NCI-H2196 treated with DMSO at 0.1 percent for 48 hours (cell line): ENCODE measurements around the gene ID3.

Experiments used
- DNase-seq: peaks from one replicate; lab custom pipeline; 2025; ENCODE audit not compliant: unreplicated experiment; lab: John Stamatoyannopoulos, UW

The ID3 gene, protein sequence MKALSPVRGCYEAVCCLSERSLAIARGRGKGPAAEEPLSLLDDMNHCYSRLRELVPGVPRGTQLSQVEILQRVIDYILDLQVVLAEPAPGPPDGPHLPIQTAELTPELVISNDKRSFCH

GRCh38 chr1:23559136-23559984 is at the start of gene ID3:
TSS of gene ID3 (minus strand) at chr1:23559501. CDS start at chr1:23559426, 75 bp downstream.
- peak; percentile 88 for DNase-seq

GRCh38 chr1:23607944-23608343 is 48.6 kb upstream of the ID3 start:
- DNase-seq, result no peak

GRCh38 chr1:23601968-23602876 is 42.9 kb upstream of the ID3 start:
- DNase-seq, result no peak

GRCh38 chr1:23601135-23601967 is 42.0 kb upstream of the ID3 start:
- no peak for DNase-seq

GRCh38 chr1:23600283-23600682 is 41.0 kb upstream of the ID3 start:
- no peak for DNase-seq

DNA sequence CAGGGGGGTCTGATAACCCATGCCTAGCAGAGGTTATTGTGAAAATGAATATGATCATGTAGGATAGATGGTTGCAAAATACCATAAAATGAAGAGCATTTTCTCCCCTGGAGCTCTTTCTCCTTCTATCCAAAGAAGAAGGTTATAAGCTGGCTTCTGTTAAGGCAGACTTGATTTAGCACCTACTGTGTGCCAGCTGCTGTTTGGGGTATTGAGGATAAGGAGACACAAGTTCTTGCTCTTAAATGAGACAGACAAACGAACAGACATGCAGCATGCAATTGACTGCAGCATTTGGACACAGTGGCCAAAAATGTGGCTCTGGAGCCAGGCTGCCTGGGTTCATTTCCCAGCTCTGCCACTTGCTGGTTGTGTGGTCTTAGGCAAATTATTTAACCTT is 39.8 kb upstream of the ID3 start:
- DNase-seq, result no peak

DNA sequence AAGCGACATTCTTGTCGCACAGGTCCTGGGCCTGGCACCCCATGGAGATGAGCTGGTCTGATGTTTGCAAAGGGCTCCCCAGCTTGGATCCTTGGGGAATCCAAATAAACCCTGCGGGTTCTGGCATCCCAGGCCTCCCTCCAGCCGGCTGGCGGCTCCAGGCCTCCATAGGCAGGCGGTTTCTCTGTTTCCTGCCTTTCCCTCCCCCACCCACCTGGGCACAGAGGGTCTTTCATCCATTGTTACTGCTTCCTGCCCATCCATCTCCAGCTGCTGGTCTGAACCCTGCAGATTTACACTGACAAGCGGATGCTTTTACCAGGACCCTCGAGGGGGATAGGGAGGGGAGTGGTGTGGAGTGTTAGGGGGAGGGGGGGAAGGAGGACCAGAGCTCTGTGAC is 39.1 kb upstream of the ID3 start:
- DNase-seq, result no peak

DNA sequence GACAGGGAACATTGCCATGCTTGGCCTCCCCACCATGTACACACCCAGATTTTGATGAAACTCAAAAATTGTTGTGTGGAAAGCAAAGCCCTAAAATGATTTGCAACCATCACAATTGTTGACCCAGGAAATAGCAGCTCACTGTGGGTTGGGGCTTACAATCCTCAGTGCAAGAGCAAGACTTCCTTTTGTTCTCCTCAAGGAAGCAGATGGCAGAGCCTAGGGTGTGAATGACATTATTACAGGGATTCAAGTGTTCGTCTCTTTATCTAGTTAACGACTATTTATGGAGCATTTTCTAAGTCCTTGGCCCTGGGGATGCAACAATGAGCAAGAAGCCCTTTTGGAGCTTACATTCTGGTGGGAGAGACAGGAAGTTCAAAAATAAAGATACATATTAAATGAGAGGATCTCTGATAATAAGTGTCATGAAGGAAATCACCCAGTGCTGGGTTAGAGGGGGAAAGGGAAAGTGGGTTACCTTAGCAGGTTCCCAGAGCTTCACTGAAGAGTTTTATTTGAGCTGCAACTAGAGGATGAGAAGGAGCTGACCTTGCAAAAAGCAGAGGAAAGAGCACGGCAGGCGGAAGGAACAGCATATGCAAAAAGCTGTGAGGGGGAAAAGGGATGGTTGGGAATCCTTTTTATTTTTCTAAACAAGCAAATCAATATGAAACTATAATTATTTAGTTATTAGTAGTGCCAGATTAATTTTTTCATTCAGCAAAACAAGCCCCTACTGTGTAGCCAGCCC is 38.5 kb upstream of the ID3 start:
- no peak for DNase-seq

- DNase-seq, result no peak
Measured at GRCh38 chr1:23596382-23597358, 37.4 kb upstream of the ID3 start.

- DNase-seq, result no peak
Measured at GRCh38 chr1:23594927-23595353, 35.6 kb upstream of the ID3 start.

DNA sequence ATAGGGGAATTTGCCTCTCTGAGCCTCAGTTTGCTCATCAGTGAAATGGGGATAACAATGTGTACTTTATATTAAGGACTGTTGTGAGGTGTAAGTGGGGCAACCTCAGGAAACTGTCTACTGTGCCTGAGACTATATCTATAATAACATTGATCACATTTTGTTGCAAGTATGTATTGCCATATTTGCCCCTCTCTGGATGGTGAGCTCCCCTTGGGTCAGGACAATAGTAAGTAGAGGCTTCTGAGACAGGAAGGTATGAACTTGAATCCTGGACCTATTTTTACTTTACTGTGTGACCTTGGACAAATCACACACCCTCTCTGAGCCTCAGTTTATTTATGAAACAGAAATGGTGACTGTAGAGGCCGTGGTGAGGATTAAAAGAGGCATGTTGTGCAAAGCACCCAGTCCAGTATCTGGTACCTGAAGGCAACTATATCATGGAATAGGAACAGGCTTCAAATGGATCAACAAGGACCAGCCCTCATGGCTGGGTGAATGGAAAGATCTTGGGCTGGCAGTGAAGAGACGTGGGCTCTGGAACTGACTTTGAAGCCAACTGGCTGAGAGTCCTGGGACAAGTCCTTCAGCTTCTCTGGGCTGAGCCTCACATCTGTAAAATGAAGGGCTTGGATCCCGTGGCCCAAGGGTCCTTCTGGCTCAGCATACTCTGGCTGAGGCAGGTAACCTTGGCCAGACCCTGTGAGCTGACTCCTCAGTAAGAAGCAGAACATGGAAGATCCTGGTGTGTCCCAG is 35.0 kb upstream of the ID3 start:
- no peak for DNase-seq

DNA sequence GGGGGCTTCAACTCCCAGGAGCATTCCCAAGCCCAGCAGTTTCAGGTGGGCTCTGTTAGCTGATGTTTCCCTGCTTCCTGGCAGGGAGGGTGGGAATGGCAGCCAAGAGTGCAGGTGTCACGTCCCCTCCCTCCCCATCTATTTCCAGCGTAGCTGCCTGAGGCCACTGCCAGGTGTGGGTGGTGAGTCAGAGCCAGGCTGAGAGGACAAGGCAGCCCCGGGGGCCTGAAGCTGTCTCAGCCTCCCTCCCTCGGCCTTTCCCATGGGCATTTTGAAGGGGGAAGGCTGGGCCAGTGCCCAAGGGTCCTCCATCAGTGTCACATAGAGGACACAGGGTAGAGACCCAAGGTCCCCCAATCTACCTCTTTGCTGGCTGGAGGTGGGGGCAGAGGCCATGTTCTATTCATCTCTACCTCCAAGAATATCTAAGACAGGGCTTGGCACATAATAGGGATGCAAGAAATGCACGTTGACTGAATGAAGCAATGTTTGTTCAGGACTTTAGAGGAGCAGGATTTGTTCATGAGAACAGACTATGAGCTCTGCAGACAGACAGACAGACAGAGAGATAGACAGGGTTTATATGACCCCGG is 34.4 kb upstream of the ID3 start:
- DNase-seq, result peak; percentile 70

- peak; percentile 64 for DNase-seq
Measured at GRCh38 chr1:23593042-23593521, 33.8 kb upstream of the ID3 start.

DNA sequence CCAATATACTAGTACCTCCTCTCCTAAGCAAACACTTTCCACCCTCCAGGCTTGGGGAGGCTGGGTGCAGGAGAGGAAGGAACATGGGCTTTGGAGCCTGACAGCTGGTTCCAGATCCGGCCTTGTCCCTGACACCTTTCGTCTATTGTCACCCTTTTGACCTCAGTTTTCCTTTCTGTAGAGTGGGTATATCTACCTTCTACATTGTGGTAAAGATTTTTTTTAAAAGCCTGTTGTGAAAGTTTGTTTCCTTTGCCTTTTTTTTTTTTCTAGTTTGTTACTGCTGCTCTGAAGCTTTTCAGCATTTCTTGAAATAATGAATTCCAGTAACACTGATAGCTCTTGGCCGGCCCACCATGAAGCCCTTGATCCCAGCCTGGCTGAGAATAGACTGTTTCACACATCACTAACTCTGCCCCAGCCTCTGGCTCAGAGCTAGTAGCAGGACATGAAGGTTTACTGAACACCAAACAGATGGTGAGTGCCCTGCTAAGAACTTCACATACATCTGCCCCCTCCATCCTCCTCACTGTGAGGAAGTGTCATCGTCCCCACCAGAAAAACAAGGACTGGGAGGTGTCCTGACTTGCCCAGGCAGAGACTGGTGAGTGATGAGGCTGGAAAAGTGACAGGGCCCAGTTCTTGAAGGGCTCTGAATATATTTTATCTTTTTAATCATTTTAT is 33.0 kb upstream of the ID3 start:
- DNase-seq, result no peak

DNA sequence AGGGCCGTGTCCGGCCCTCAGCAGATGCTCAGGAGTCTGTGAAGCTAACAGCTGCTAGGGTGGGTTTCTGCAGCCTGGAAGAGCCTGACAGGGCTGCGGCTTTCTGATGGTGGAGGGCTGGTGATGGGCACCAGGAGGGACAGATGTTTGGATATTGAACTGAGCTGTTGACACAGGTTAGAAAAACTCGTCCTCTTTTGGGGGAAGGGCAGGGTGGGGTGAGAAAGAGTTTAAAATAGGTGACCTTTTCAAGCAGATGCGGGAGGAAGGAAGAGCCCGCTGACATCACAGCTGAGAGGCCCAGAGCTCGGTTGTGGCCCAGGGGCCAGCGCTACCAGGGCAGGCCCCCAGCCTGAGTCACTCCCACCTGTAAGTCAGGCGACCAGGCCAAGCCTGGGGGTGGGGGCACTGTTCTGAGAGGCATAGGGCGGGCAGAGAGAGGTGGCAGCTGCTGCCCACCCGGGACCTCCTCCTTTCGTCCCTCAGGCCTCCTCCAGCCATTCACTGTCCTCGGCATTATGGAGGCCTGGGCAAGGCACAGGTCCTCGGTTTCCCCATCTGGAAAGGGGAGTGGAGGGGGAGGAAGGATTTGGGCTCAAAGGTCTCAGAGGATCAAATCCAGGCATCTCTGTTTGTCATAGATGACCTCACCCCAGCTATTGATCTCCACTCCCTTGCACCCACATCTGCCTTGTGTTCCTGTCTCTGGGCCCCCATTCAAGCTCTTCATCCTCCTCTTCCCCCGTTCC is 32.3 kb upstream of the ID3 start:
- DNase-seq, result no peak

DNA sequence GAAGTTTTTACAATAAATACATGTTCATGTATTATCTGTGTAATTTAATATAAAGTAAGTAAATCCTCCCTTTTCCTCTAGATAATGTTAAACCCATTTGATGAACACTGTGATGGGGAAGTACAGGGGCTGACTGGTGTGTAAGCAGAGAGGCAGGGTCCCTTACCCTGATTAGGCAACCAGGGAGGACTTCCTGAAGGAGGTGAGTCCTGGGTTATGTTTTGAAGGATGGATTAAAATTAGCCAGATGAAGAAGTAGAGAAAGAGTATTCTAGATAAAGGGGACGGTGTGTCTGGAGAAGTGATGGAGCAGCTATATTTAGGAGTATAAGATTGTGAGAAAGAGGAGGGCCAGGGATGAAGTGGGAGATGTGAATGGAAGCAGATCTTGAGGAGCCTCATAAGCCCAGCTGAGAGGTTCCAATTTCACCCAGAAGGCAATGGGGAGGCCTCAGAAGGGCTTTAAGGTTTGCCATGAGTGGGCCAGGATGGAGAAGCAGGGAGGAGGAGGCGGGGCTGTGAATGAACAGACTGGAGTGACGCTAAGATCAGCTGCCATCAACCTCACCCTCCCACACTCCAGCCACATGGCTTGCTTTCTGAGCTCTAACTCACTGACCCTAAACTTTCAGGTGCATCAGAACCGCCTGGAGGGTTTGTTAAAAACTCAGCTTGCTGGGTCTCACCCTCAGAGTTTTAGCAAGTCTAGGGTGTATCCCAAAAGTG is 30.9 kb upstream of the ID3 start:
- no peak for DNase-seq
